ENCODE measurements around the gene WEE1.

DNA sequence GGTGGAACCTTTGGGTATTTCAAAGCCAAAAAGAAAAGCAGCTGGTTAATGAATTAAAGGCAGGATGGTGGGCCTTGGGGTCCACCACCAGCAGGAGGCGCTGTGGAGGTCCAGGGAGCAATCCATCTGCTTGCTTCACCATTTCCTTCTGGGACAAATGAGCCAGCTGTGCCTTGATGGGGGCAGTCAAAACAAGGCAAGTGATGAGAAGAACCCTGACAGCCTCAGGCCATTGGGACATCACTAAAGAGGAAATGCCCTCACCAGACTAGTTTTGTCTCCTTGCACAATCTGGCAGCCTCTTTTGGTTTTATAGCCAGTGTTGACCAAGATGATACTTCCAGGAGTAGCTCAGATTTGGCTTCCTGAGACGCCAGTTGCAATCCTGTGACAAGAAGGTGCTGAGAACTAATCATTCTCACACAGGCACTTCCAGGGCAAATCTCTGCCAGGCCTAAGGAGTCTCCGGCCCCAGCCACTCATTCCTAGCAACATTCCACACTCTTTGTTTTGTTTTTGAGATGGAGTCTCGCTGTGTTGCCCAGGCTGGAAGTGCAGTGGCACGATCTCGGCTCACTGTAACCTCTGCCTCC, 38.2 kb upstream of the WEE1 start:
- no peak for TF ChIP-seq POLR2A (IDR thresholded peaks at IDR 0.05)
- TF ChIP-seq CTCF (IDR thresholded peaks at IDR 0.05): peak; percentile 61 to 82
- no peak for TF ChIP-seq EP300 (IDR thresholded peaks at IDR 0.05)
- peak in 2 of 3 donors; percentile 92 to 97 for TF ChIP-seq POLR2AphosphoS5 (IDR thresholded peaks at IDR 0.05)

Measured in suprapubic skin (tissue), 4 donors.